ENCODE data around the gene ADM2. TPM values are rescaled to one million over a fixed set of nuclear protein-coding genes. Genes with fewer than 3 reads are reported as not detected.

The ADM2 gene
- total RNA-seq, 1 donor from 2014 or later = 37.6 TPM

DNA sequence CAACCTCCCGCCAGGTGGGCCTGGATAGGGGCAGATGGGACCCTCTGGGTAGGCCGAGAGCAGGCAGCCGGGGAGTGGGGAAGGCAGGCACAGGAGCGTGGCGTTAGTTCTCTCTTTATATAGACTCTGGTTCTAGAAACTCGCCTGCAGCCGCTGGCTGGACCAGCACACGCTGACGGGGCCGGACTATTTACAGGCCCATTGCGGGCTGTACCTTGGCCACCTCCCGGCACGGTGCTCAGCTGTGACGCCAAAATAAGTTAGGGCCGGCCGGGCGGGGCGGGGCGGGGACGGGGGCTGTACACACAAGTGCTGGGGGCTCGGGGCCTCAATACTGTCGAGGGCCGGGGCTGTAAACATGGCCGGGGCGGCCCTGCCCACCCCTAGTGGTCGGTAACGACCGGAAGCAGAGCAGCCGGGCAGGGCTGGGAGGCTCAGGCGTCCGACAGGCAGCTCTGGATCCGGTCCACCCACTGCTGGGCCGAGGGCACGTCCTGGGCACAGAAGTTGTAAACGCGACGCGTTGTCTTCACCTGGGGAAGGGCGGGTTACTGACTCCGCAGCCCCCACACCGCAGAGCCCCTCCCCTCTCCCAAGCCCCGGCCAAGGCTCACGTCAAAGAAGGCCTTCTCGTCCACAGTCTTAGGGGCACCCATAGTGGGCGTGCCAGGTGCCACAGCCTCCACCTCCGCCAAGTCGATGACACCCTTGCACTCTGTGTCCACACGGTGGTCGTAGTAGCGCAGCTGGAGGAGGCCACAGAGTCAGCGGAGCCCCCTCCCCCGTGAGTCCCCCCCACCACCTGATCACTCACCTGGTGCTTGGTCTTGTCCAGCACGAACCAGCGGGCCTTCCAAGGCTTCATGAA, 34.4 kb upstream of the ADM2 start:
- DNase-seq = no peak
- Mint-ChIP-seq H3K36me3 (ENCODE audit: unreplicated experiment) (no peaks in the 10 kb centered on the region), H3K27ac (ENCODE audit: unreplicated experiment) (no peak overlapping the region), H3K9me3 (ENCODE audit: unreplicated experiment) (peaks cover 38% of the 10 kb centered on the region), H3K4me3 (ENCODE audit: unreplicated experiment) (no peak overlapping the region), H3K27me3 (ENCODE audit: unreplicated experiment) (peaks cover 37% of the 10 kb centered on the region), H3K4me1 (ENCODE audit: low read depth, unreplicated experiment) (peaks cover 8% of the 10 kb centered on the region)
- TF ChIP-seq, protein P1, sequence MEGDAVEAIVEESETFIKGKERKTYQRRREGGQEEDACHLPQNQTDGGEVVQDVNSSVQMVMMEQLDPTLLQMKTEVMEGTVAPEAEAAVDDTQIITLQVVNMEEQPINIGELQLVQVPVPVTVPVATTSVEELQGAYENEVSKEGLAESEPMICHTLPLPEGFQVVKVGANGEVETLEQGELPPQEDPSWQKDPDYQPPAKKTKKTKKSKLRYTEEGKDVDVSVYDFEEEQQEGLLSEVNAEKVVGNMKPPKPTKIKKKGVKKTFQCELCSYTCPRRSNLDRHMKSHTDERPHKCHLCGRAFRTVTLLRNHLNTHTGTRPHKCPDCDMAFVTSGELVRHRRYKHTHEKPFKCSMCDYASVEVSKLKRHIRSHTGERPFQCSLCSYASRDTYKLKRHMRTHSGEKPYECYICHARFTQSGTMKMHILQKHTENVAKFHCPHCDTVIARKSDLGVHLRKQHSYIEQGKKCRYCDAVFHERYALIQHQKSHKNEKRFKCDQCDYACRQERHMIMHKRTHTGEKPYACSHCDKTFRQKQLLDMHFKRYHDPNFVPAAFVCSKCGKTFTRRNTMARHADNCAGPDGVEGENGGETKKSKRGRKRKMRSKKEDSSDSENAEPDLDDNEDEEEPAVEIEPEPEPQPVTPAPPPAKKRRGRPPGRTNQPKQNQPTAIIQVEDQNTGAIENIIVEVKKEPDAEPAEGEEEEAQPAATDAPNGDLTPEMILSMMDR (IDR thresholded peaks at IDR 0.05; ENCODE audit: partially characterized antibody, unreplicated experiment) = no peak

DNA sequence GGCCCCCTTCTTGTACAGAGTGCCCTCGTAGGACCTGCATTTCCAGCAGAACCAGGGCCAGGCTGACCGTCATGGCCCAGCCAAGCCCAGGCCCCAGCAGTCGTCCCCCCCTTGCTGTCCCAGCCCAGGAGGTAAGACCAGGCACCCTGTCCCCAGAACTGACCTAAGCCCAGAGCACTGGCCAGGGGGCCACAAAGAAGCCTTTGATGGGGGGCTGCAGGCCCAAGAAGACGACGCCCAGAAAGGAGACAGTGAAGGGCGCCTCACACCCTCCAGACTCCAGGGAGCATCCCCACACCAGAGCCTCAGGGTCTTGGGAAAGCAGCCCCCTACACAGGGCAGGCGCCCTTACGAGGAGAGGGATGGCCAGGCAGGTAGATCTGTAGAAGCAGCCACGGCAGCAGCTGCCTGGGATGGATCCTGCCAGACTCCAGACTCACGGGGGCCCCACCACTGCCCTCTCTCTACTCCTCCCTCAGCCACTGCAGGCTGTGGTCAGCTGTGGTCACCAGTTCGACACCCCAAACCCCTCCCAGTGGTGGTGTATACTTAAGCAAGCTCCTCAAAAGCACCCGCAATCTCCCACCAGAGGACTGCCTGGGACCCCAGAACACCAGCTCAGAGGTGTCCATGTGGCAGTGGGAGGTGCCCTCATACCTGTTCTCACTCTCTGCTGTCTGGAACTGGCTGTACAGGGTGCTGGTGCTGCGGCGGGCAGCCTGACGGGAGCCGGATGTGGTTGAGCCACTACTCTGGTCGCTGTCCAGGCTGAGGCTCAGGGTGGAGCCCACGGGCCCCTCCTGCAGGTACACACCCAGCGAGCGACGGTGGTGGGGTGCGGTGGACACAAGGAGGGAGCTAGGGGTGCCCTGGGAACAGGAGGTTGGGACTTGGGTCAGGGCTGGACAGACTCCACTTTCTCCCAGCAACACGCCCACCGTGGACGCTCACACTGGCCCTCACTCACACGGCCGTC, 33.5 kb upstream of the ADM2 start:
- TF ChIP-seq, protein P1 (IDR thresholded peaks at IDR 0.05; ENCODE audit: partially characterized antibody, unreplicated experiment) = no peak
- peak overlapping the region; percentile 54 for H3K27ac Mint-ChIP-seq (ENCODE audit: unreplicated experiment)
- H3K4me3 Mint-ChIP-seq (ENCODE audit: unreplicated experiment) = no peak overlapping the region
- peaks cover 34% of the 10 kb centered on the region for H3K27me3 Mint-ChIP-seq (ENCODE audit: unreplicated experiment)
- no peaks in the 10 kb centered on the region for H3K36me3 Mint-ChIP-seq (ENCODE audit: unreplicated experiment)
- H3K9me3 Mint-ChIP-seq (ENCODE audit: unreplicated experiment) = peaks cover 37% of the 10 kb centered on the region
- DNase-seq = peak; percentile 12
- peaks cover 8% of the 10 kb centered on the region for H3K4me1 Mint-ChIP-seq (ENCODE audit: low read depth, unreplicated experiment)

DNA sequence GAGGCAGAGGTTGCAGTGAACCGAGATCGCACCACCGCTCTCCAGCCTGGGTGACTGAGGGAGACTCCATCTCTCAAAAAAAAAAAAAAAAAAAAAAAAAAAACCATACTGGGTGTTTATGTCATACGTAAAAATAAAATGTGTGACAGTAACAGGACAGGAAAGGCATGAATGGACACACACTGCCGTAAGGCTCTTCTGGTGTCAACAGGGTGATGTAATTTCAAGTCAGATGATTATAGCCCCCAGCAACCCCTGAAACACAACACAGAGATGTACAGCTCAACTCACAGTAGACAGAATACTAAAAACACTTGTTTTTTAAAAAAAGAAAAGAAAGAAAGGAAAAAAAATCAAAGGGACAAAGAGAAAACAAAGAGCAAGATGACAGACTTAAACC, 28.7 kb upstream of the ADM2 start:
- no peak overlapping the region for H3K4me3 Mint-ChIP-seq (ENCODE audit: unreplicated experiment)
- TF ChIP-seq, protein P1 (IDR thresholded peaks at IDR 0.05; ENCODE audit: partially characterized antibody, unreplicated experiment) = no peak
- no peak overlapping the region for H3K27ac Mint-ChIP-seq (ENCODE audit: unreplicated experiment)
- peaks cover 16% of the 10 kb centered on the region for H3K9me3 Mint-ChIP-seq (ENCODE audit: unreplicated experiment)
- DNase-seq = no peak
- H3K36me3 Mint-ChIP-seq (ENCODE audit: unreplicated experiment) = peaks cover 3% of the 10 kb centered on the region
- H3K4me1 Mint-ChIP-seq (ENCODE audit: low read depth, unreplicated experiment) = peaks cover 4% of the 10 kb centered on the region
- H3K27me3 Mint-ChIP-seq (ENCODE audit: unreplicated experiment) = peaks cover 13% of the 10 kb centered on the region

DNA sequence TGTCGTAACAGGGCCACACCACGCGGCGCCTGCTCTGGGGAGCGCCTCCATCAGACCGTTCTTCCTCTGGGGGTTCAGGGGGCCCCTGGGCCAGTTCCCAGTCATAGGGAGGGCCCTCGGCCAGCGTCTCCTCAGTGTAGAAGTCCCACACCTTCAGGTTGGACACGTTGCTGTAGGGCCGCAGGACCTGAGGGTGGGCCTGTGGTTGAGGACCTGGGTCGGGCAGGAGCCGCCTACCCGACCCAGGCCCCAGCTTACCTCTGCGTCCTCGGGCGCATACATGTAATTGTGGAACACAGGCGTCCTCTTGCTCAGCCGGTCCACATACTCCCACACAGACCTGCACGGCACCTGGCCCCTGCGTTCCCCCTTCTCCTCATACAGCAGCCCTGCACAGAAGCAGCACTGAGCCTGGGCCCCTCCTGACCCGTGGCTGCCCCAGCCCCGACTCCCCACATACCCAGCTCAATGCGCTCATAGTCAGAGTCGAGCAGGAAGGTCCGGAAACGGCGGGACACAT, 26.7 kb upstream of the ADM2 start:
- Mint-ChIP-seq H3K27ac (ENCODE audit: unreplicated experiment) (no peak overlapping the region), H3K4me1 (ENCODE audit: low read depth, unreplicated experiment) (peaks cover 2% of the 10 kb centered on the region), H3K27me3 (ENCODE audit: unreplicated experiment) (peaks cover 7% of the 10 kb centered on the region), H3K9me3 (ENCODE audit: unreplicated experiment) (peaks cover 13% of the 10 kb centered on the region), H3K36me3 (ENCODE audit: unreplicated experiment) (peaks cover 3% of the 10 kb centered on the region), H3K4me3 (ENCODE audit: unreplicated experiment) (no peak overlapping the region)
- TF ChIP-seq, protein P1 (IDR thresholded peaks at IDR 0.05; ENCODE audit: partially characterized antibody, unreplicated experiment) = no peak
- DNase-seq = no peak

Data from glutamatergic neuron (in vitro differentiated cells).